ENCODE measurements around the gene DENND4C. TPM values are rescaled to one million over a fixed set of nuclear protein-coding genes. Genes with fewer than 3 reads are reported as not detected.

Gene DENND4C
- total and polyA plus RNA-seq, 2 of the 4 experiments (the other 2 are of a cell fraction) = 9.0 to 32.6 TPM

- no peak for DNase-seq
- Histone ChIP-seq H3K9ac (ENCODE audit: low read depth, low read length) (no peak overlapping the region), H2AK9ac (replicated peaks; ENCODE audit: low read depth, low read length, poor library complexity) (no peak overlapping the region), H3K36me3 (ENCODE audit: control insufficient read depth, insufficient read depth, low read length) (0 out of 2 replicates have a peak, but pooled peaks cover 2% of the 10 kb centered on the region), H2AFZ (replicated peaks; ENCODE audit: low read length, poor library complexity) (no peak overlapping the region), H3K4me3 (ENCODE audit: insufficient read depth, low read depth, low read length) (no peak overlapping the region), H4K20me1 (ENCODE audit: insufficient read depth, low read length) (peaks cover 20% of the 10 kb centered on the region), H3K23ac (ENCODE audit: low read depth, low read length) (no peak overlapping the region), H4K5ac (ENCODE audit: low read depth, low read length) (no peak overlapping the region), H3K18ac (ENCODE audit: low read depth, low read length) (no peak overlapping the region), H2AK5ac (ENCODE audit: low read depth, low read length) (no peak overlapping the region), H3K27ac (ENCODE audit: insufficient read depth, low read length) (no peak overlapping the region), H3K27me3 (ENCODE audit: control insufficient read depth, insufficient read depth, low read length) (no peaks in the 10 kb centered on the region), H3K4ac (ENCODE audit: low read depth, low read length) (no peak overlapping the region), H3K4me2 (ENCODE audit: low read depth, low read length) (no peak overlapping the region), H3K4me1 (ENCODE audit: control insufficient read depth, insufficient read depth, low read length) (no peaks in the 10 kb centered on the region), H2BK5ac (ENCODE audit: low read depth, low read length, poor library complexity, severe bottlenecking) (no peak overlapping the region), H3K9me1 (ENCODE audit: insufficient read depth, low read length) (no peaks in the 10 kb centered on the region), H2BK15ac (ENCODE audit: low read depth, low read length) (no peak overlapping the region), H3K14ac (replicated peaks; ENCODE audit: low read depth, low read length) (no peak overlapping the region), H2BK20ac (ENCODE audit: low read depth, low read length) (no peak overlapping the region), H4K8ac (ENCODE audit: low read depth in 2 of 2, low read length in 2 of 2) (no peak overlapping the region), H4K91ac (ENCODE audit: insufficient read depth, low read depth, low read length) (no peak overlapping the region), H2BK120ac (ENCODE audit: low read depth, low read length) (no peak overlapping the region), H3K56ac (ENCODE audit: extremely low read depth, insufficient read depth, low read length) (no peak overlapping the region), H3K79me1 (ENCODE audit: low read depth in 1 of 2, low read length in 2 of 2) (peaks cover 19 to 30% of the 10 kb centered on the region in 2 experiments), H3K9me3 (ENCODE audit: control insufficient read depth, insufficient read depth, low read length) (0 out of 2 replicates have a peak, but pooled peaks cover 2% of the 10 kb centered on the region)
- in situ Hi-C loops (cut with MboI; ENCODE audit: low sequenced_read_pairs) = no loop called here
- POLR2A ChIA-PET (ENCODE audit: unreplicated experiment) = no interaction called here
- dilution Hi-C loops (cut with HindIII; ENCODE audit: low sequenced_read_pairs, unreplicated experiment) = no loop called here
- BruUV-seq (replicated peaks) = no TSS peak
- no CpG with 5 or more reads among the region's 1 CpG for WGBS, 2 experiments (ENCODE audit: extremely low coverage in 2 of 2, insufficient read length in 1 of 2)
- ATAC-seq (ENCODE audit: low read depth) = no peak
- intact Hi-C loops (cut with micrococcal nuclease) = no loop called here
- no peak for TF ChIP-seq CEBPB (IDR thresholded peaks at IDR 0.05; ENCODE audit: low read depth, low read length)
- TF ChIP-seq RFX5 (IDR thresholded peaks at IDR 0.05; ENCODE audit: low read depth, low read length) = no peak
- TF ChIP-seq SMC3 (IDR thresholded peaks at IDR 0.05; ENCODE audit: low read depth, low read length) = no peak
- no peak for TF ChIP-seq MAFK (IDR thresholded peaks at IDR 0.05; ENCODE audit: low read depth, low read length)
- no peak for TF ChIP-seq CTCF (conservative IDR thresholded peaks at IDR 0.05; ENCODE audit: low read depth, low read length)
- CTCF ChIA-PET = interaction anchor here (0.6 kb wide), 1 partner anchor 13 kb away, joined by 5 read pairs; no protein-coding TSS in a partner anchor
These were observed 40.0 kb downstream of the DENND4C start for GRCh38 chr9:19270421-19270949.

All from IMR-90 (cell line).